ENCODE results near the gene PRKAR2B.

Gene PRKAR2B

DNA sequence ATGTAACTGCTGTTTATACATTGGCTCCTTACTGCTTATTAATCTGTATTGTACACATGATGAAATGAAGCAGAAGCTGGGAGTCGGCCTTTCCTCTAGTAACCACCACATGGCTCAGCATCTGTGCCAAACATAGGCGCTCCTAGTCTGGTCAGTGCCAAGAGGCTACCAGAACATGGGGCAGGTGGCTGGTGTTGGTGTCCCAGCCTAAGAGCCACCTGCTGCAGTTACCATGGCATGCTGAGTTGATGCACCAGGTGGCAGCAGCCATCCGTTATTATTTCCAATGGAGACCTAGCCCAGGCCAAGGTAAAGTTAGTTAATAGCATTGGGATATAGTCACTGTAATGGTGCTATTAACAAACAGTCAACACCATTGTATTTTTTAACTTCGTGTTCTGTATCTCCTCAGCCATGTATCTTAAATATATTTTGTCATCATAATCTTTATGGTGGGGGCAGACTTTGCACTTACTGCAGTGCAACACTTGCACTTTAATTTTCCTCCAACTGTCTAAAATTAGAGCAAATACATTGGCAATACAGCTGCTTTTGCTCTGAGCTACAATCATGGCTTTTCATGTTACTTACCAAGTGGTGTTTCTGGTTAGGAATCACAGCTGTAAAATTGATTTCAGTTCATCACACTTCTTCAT, 157.4 kb downstream of the PRKAR2B start:
- DNase-seq = peak; percentile 77

DNA sequence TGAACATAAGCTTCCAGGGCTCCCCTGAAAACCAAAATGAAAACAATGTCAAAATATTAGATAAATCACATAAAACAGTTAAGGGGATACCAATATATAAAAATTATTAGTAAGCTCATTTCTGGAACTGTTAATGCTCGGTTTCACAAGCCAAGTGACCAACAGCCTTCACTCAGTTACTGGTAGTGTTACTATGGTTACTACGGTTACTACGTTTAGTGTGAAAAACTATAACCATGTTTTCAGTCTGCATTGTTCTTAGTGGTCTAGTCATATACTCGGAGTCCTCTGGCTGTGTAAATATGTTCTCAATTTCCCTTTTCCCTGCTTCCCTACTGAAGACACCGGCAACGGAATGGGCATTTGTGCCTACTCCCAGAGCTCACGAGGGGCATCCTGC, 159.1 kb downstream of the PRKAR2B start:
- no peak for DNase-seq

DNA sequence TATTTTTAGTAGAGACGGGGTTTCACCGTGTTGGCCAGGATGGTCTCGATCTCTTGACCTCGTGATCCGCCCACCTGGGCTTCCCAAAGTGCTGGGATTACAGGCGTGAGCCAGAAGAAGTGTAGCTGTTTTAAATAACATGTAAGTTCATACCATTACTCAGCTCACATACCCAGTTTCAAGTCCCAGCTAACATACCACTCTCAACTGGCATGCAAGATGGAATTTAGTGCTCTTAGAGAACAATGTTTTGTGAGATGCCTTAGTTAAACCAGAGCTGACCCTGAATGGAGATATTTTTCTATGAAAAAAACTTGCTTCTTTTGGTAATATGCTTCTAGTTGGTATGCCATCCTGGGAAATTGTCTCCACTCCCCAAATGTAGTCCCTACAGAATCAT, 161.6 kb downstream of the PRKAR2B start:
- DNase-seq = no peak

DNA sequence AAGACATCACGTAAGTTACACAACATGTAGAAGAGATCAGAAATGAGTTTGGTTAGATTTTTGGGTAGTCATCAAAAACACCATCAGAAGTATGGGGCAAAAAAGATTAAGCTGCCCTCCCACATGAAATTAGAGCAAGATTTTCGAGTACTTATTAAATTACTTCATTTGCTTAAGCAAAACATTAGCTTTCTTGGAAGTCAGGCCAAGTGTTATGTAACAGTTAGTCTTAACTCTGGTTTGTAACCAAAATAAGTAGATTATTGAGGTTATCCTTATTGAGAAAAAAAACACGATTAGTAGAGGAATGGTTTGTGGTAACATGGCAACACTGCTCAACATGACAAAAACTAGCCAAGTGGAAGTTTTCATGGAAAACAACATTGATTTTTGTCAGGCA, 162.2 kb downstream of the PRKAR2B start:
- DNase-seq = no peak

DNA sequence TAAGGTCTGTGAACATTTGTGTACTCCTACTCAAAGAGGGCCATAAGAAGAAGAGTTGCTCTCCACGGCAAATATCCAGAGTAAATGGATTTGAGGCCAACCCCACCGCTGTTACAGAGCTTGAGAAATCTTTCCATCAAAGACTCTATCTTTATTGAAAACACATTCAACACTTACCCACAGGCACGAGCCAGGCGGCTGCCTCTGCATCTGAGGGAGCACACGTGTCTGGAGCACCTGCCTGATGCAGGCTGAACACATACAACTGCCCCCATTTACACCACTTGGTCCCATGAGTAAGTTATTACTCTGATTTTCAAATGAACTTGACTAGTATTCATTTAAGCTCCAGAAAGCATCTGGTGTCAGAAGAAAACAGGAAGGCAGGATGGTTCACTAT, 163.0 kb downstream of the PRKAR2B start:
- no peak for DNase-seq

DNA sequence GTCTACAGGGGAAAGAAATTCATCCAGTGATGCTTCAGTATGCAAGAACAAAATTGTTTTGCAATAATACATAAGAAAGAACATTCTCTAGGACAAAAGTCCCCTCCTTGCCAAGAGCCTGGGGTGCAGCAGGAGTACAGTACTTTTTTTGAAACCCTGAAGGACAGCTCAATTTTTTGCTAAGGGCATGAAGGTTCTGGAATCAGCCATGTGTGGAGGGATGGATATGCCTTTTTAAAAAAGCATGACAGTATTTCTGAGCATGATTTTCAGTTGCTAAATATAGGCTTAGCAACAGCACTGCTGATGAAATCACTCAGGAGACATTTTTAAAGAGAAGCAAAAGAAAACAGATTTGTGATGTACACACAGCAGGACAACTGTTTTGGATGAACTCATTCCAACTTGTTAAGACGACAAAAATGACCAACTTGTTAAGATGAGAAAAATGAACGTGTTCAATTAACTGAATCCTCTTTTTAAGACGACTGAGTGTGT, 163.6 kb downstream of the PRKAR2B start:
- no peak for DNase-seq

DNA sequence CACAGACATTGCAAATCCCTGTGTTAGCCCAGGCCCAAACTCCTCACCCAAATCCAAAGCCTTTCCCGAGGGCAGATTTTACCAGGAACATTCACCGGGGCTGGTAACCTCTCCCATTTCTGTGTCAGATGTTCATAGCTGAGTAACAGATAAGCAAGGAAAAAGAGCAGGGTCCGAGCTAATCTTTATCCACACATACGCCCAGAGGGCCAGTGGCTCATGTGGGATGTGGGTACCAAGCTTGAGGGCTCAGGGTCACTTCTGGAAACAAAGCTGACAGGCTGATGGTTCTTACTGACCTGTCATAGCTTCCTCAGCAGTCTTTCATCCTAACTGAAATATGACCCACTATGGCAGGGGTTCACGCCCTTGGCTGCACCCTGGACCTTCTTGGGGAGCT, 164.1 kb downstream of the PRKAR2B start:
- DNase-seq = no peak

DNA sequence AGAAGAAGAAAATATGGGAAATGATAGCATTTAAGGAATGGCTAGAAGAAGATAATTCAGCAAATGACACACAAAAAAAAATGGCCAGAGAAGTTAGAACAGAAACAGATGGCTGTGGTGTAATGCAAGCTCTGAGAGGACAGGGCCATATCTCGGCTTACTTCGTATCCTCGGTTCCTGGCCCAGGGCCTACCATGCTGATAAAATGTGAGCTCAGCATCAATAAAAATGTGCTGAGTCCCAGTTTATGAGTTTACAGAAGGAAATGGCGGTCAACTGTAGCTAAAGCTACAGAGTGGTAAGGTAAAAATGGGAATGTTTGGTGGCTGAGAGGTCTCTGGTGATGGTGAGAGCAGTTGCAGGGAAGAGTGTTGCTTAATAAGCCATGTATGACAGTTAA, 165.1 kb downstream of the PRKAR2B start:
- DNase-seq = no peak

DNA sequence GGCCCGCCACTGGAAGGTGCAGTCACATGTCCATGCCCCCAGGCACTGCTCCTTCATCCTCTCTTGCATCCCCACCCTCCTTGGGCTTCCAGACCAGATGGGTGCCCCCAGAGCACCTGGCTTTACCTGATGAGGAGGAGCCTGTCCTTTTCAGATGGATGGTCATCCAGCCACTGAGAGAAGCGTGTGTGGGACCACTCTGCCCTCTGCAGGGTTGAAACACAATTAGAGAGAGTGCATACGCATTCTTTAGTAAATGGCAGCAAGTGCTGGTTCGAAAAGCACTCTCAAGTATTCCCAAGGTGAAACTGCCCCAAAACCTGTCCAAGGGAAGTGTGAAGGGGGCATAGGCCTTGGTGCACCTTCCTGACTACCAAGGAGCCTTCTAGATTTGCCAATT, 165.9 kb downstream of the PRKAR2B start:
- DNase-seq = no peak

Measured in NCI-H82 (cell line).